Caki2 (cell line): ENCODE measurements around the gene LRRC8B. TPM values are rescaled to one million over a fixed set of nuclear protein-coding genes. Genes with fewer than 3 reads are reported as not detected.
"Not testable (repeated sequence)": the region's sequence is repeated elsewhere in the genome, so short reads cannot be mapped to it uniquely, and the experiment has no call there.

Experiments used
- DNase-seq: peaks from one replicate; pipeline ENCODE4 v3.0.0-alpha.2; 2015; ENCODE audit warnings: low read depth
- in situ Hi-C: cut with HindIII; loops from 2 replicates; pipeline ENCODE4 v1.10.0; 2016; ENCODE audit warnings: low sequenced_read_pairs, low pct_unique_long_range_greater_than_20kb, mixed read lengths
- total RNA-seq: library from RNA; depleted of rRNA; stranded (reverse); fragments of >200 nt; shearing (Covaris generic); gene quantifications from 2 replicates; pipeline ENCODE4 v1.2.3, GENCODE V29; 2014; ENCODE audit warnings: low replicate concordance

The LRRC8B gene
- total RNA-seq, 1 experiment from 2014 or later: 15.9 TPM

DNA sequence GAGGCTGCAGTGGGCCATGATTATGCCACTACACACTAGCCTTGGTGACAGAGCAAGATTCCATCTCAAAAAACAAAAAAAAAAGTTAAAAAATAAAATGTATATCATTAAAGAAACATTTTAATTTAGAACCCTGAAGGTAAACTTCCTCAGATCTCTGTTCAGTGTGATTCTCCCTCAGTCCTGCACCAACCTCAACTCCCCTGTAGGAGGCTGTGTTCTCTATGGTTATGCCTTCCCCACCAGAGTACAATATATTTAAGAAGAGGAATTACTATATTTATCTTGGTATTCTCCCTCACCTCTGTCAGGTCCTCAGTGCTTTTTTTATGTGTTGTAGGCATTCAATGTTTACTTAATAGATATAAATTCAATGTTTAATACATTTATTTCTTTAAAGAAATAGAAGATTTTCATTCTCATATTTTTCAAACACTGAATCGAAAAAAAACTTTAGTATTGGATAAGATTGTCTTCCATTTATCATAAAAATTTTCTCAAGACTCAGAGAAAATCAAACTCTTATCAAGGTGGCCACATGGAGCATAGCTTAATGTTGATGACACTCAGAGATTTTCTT is 4.8 kb upstream of the LRRC8B start:
- no peak for DNase-seq
- in situ Hi-C loops: no loop called here

DNA sequence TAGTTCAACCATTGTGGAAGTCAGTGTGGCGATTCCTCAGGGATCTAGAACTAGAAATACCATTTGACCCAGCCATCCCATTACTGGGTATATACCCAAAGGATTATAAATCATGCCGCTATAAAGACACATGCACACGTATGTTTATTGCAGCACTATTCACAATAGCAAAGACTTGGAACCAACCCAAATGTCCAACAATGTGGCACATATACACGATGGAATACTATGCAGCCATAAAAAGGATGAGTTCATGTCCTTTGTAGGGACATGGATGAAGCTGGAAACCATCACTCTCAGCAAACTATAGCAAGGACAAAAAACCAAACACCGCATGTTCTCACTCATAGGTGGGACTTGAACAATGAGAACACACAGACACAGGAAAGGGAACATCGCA is 2.7 kb upstream of the LRRC8B start:
- in situ Hi-C loops, DNase-seq: not testable (repeated sequence)

DNA sequence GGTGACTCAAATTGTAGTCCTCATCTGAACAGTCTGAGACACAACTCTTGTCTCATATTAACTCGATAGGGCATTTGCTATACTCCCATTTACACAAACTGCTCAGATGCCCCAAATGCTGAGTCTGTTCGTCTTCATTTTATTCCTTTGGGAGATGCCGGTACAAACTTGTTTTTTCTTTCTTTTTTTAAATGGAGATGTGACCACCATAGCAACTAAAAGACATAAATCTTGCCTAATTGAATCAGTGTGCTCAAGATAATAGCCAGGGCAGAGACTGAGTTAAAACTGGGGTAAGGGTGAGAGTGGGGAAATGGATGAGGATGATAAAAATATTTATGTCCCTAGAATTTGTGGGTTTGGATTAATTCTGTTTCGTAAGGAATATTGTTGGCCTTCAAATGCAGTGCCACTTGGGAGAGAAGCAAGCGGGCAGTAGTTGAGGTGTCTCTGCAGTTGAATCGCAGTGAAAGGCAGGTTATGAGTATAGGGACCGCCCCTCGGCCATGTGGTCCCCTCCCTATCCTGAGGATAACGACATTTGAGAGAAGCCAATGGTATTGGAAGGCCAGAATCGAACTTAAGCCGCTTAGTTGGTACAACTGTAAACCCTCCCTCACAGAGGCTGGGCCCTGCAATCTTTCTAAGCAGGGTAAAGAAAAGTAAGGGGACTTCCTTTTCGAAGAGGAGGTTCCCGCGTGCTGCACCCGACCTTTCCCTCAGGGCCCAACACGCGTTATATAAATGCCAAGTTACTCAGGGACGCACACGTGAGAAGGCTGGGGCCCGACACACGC is 859 bp upstream of the LRRC8B start:
- in situ Hi-C loops: no loop called here
- peak; percentile 77 for DNase-seq

DNA sequence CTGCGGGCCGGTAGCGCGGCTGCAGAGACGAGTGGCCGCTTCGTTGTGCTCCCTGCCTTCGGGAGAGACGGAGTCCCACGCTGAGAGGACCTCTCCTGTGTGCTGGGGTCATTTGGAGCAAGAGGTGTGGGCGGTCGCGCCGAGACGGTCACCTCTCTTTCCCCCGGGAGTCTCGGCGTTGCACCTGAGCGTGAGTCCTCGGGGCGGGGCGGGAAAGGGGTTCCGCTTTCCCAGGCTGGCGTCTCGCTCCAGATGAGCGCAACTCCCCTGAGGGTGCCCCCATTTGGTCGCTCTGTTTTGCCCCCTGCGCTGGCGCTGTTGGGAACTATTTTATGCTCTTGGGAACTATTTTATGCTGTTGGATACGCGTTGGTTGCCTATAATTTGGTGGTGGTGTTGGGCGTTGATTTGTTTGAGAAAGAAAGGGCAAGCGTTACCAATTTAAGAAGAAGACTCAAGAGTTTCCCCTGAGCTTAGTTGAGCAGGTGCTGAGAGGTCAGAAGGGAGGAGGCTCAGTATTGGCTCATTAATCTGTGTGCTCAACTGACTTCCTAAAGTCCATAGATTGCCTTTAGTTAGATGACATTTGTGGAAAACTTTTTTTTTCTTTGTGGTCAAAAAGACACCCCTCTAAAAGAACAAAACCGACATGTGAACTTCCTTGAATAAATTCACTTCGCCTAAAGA is 683 bp downstream of the LRRC8B start:
- no peak for DNase-seq
- in situ Hi-C loops: no loop called here

DNA sequence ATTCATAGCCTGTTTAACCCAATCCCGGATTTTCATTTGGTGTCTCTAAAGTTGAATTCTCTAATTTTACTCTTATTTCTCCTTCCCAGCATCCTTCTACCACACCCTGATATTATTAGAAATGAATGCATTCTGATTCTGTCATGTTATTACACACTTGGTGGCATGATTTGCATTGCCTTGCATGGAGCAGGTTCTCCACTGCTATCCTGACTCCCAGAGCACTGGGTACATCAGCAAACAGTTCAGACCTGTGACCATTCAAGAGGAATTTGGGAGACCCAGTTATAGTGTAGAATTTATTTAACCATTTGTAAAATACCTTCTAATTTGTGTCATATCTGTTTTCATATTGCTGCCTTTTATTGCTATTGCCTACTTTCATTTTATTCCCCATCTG is 2.6 kb downstream of the LRRC8B start:
- in situ Hi-C loops: no loop called here
- DNase-seq: no peak

DNA sequence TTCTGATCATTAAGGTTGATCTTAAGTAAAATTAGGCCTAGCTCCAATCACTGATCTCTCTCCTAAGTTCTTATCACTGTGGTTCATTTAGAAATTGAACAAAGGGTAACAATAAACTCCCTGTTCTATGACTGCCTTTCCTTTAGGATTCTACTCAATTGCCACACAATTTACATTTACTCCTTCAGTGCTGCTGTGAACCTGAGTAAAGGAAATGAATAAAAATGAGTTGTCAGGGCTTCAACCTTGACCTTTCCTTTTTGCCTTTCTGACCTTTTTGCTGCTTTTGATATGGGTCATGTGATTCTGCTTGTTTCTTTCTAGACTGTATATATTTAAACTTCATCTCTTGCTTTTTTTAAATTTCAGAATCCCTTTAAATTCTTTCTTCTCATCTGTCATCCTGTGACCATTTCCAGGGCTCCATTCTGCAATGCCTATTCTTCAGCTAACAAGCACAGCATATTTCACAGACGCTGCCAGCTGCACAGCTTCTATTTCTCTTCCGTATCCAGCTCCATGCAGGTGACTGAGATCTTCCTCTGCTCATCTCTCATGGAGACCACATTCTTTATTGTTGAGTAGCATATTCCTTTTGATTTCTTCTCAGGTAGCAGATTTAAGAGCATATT is 3.2 kb downstream of the LRRC8B start:
- no peak for DNase-seq
- in situ Hi-C loops: no loop called here

DNA sequence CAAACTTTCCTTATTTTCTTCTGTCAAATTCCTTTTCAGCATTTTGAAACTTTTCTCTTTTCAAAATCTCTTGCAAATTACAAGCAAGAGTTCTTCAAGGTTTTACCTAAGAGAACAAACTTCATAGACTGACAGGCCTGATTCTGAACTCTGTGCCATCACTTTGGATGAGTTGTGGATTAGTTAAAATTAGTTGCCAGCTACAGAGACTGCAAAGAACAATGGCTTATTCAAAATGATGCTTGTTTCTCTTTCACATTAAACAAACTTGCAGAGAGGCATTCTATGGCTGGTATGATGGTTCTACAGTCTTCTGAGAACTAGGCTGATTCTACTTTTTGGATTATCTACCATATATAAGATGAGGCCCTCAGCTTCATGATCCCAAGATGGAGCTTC is 3.8 kb downstream of the LRRC8B start:
- in situ Hi-C loops: no loop called here
- DNase-seq: no peak

DNA sequence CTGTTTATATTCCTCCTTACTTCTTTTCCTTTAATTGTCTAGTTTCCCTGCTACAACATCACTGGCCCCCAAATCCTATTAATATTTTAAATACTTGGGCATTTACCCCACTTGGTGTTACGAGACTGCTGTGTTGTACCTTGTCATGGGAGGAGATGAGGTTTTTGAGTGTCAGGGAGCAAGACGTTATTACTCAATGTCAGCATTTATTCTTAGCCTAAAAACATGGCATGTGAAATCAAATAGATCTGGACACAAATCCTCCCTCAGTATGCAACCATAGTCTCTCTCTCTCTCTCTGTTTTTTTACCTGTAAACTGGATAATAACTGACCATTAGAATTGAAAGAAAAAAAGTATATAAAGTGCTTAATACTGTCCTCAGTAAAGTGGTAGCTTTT is 4.6 kb downstream of the LRRC8B start:
- in situ Hi-C loops: no loop called here
- DNase-seq: no peak

DNA sequence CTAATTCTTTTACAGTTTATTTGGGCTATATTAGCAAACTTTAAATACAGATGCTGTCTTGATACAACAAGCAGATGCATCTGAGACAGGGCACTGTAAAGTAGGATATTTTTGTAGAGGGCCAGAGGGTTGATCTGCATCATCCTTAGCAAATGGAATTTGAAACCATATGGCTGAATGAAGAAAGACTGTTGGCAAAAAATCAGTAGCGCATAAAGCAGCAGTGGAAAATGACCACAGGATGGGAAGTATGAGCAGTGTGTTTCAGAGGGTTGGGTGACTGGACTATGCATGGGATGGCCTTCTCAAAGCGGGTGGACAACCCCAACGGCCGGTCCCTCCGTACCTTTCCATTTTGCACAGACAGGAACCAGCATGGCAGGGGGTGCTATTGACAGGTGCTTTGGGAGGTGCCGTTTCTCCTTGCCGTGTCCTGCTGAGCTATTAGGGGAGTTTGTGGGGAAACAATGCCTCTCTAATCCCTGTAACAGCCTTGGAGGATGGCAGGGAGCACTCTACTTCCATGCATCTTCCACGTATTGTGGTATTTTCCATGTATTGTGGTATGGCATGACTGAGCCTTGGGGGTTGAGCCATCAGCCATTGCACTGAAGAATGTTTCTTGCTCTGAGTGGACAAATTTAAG is 5.9 kb downstream of the LRRC8B start:
- in situ Hi-C loops: no loop called here

DNA sequence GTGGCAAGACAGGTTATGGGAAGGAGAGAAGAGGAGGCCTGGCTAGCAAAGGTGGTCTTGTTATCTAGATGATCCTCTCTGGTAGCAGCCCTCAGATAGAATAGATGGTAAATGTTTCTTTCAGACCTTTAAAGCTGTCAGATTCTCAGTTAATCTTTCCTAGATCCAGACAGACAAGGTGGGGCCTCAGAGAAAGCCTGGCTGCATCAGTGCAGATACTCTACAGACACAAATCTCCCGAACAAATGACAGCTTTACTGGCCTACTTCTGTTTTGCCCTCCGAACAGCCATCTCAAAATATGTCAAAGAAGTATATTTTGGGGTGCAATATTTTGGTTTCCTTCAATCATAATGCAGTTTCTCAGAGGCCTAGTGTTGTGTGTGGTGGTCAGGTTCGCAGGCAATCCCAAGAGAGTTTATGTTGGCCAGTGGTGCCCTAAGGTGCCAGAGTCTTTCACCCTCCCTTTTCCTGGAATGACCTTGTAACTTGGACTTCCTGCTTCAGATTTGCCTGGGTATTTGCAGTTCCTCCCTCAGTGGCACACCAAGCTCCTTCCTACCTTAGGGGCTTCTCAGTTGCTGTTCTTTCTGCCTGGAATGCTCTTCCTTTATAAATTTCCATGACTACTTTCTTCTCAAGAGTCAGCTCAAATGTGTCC is 7.0 kb downstream of the LRRC8B start:
- in situ Hi-C loops: no loop called here
- no peak for DNase-seq

More for the DNA sequence above, 5.9 kb downstream of the LRRC8B start:
- DNase-seq: no peak

DNA sequence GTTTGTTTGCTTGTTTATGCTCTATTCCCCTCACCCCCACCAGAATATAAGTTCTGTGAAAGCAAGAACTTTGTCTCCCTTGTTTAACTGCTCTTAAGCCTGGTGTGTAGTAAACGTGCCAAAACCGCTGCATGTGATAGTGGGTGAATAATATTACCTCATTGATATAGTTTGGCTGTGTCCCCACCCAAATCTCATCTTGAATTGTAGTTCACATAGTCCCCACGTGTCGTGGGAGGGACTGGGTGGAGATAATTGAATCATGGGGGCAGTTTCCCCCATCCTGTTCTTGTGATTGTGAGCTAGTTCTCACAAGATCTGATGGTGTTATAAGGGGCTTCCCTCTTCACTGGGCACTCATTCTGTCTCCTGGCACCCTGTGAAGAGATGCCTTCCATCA is 7.6 kb downstream of the LRRC8B start:
- in situ Hi-C loops: no loop called here
- DNase-seq: no peak

DNA sequence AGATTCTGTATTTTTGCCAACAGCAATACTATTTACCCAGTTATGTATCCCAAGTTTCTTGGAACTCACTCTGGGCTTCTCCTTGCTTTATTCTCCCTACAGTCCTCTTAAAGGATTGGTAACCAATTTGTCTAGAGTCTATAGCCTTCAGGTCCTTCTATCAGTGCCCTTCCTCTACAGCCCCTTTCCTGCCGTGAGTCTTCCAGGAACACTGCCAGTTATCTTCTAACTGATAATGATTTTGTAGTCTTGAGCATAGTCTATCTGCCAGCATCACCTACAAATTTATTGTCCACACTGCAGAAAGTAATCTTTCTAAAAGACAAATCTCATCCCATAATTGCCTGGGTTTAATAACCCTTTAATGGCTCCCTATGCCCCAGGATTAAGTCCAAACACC is 8.2 kb downstream of the LRRC8B start:
- in situ Hi-C loops: no loop called here
- DNase-seq: no peak

DNA sequence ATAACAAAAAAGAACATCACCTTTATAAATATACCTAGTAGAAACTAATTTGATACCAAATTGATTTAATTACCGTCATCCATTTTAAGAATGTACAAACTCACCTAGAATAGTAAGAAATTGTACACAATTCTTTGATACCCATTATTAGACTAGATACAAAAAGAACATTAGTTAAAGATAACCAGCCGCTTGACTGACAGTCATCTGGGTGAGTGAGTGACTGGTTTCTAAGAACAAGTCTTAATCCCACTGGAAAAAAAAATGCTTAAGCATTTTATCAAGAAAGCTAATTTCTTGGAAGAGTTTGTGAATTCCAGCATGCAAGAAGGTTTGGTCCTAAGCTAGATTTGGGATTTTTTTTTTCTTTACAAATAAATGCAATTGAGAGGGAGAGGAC is 10.9 kb downstream of the LRRC8B start:
- in situ Hi-C loops: no loop called here
- no peak for DNase-seq

DNA sequence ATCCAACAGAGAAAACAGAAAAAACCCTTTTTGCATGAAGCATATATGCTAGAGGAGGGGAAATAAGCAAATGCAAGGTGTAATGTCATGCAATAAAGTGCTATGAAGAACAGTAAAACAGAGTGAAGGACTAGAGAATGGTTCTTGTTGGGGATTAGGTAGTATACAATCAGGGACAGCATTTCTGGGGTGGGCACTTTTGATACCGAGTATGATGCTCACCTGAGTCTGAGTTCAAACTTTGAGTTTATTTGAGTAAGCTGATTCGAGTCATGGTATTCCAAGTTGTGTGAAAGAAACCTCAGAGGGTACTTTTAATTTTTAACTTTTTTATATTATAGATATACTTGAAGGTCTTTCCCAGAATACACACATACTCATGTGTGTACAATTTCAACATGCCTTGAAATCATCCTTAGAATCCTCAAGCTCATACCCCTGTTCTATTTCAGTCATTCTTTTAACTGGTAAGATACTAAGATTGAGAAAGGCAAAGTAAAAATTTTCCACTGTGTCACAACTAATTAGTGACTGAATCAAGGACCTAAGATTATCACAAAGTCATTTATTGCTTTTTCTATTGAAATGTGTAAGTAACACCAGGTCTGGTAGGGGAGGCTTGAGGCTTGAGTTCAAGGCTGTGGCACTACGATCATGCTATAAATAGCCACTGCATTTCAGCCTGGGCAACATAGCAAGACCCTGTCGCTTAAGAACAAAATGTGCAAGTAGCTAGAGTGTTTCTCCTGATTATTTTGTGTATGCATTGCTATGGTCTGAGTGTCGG is 12.1 kb downstream of the LRRC8B start:
- in situ Hi-C loops: no loop called here
- no peak for DNase-seq

DNA sequence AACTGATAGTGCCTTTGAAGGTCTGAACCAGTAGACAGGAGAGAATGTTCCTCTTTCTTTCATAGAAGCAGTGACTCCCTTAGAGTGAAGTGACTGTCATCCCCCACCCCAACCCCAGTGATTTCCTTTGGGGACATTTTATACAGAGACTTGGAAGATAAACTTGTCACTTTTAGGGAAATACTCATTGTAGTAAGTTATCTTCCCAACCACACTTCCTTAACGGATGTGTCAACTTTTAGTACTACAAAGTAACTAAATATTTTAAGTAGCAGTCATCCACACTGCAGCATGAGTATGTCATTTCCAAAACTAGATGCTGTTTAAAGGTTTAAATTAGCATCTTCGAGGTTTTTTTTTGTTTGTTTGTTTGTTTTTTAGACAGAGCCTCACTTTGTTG is 13.7 kb downstream of the LRRC8B start:
- no peak for DNase-seq
- in situ Hi-C loops: no loop called here

DNA sequence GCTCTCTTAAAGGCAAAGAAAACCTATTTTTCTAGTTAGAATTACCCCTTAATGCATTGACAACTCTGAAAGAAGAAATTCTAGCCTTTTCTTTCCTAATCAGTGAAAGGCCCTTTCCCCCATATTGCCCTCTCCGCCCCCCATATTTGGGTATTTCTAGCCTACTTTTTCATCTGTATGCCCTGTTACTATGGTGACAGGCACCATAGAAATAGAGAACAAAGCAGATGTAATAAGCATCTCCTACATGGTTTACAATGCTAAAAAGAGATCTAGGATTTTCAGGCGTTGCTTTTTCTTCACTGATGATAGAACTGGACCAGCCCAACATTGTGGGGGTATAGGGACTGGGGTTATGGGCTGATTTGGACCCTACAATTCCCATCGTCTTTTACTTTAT is 14.5 kb downstream of the LRRC8B start:
- DNase-seq: no peak
- in situ Hi-C loops: no loop called here

DNA sequence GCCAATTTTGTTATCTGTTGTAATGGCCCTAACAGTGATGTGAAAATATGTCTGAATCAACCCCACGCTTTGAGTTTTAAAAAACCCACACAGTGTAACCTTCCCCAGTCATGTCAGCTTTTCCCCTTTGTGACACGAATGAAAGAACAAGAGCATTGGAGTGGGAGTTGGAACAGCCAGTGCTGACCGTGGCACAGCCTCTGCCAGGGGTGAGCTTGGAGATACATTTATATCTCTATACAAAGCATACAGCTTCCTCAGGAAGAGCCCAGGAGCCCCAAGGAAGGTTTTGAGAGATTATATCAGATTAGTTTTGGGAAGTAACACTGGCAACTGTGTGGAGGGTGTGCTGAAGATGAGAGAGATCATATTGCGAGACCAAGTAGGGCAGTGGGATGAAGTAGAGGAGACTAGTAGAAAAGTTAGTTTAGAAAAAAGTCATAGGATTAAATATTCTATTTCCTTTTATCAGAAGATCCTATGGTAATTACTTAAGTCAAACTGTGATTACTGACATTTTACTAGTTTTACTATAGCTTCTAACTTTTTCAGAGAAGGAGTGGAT is 15.9 kb downstream of the LRRC8B start:
- no peak for DNase-seq
- in situ Hi-C loops: no loop called here
